Osteocyte (in vitro differentiated cells): ENCODE data around the gene SEL1L3. TPM values are rescaled to one million over a fixed set of nuclear protein-coding genes. Genes with fewer than 3 reads are reported as not detected.

Source experiments
- DNase-seq: peaks from one replicate; pipeline ENCODE4 v3.0.0; 2021; ENCODE audit warnings: mixed read lengths; ENCODE audit not compliant: unreplicated experiment; ENCODE audit errors: extremely low spot score
- H3K27ac Mint-ChIP-seq: one replicate; pipeline ENCODE4 v1.8.0; 2021; ENCODE audit warnings: mild to moderate bottlenecking, mixed read lengths; ENCODE audit not compliant: unreplicated experiment
- H3K27me3 Mint-ChIP-seq: one replicate; pipeline ENCODE4 v1.8.0; 2021; ENCODE audit warnings: mixed read lengths; ENCODE audit not compliant: unreplicated experiment
- H3K36me3 Mint-ChIP-seq: one replicate; pipeline ENCODE4 v1.8.0; 2021; ENCODE audit warnings: mixed read lengths; ENCODE audit not compliant: unreplicated experiment
- H3K4me1 Mint-ChIP-seq: one replicate; pipeline ENCODE4 v1.8.0; 2021; ENCODE audit warnings: mixed read lengths; ENCODE audit not compliant: unreplicated experiment
- H3K4me3 Mint-ChIP-seq: one replicate; pipeline ENCODE4 v1.8.0; 2021; ENCODE audit warnings: mild to moderate bottlenecking, moderate library complexity, mixed read lengths; ENCODE audit not compliant: unreplicated experiment
- H3K9me3 Mint-ChIP-seq: one replicate; pipeline ENCODE4 v1.8.0; 2021; ENCODE audit warnings: mixed read lengths; ENCODE audit not compliant: unreplicated experiment
- CTCF ChIP-seq: fragments of 200-600 bp; sonication (generic); IDR thresholded peaks from 2 replicates; pipeline ENCODE4 v1.5.0; 2021; ENCODE audit warnings: antibody characterized with exemption, mild to moderate bottlenecking, moderate library complexity
- total RNA-seq: library from RNA; stranded (reverse); gene quantifications from 2 replicates; pipeline ENCODE4 v1.2.1, GENCODE V29; 2021

Gene SEL1L3
- total RNA-seq, 1 donor from 2014 or later: 28.0 TPM

GRCh38 chr4:25860586-25861279 is 2.1 kb downstream of the SEL1L3 start:
- H3K4me1 Mint-ChIP-seq: peaks cover 23% of the 10 kb centered on the region
- peaks cover 4% of the 10 kb centered on the region for H3K36me3 Mint-ChIP-seq
- H3K27me3 Mint-ChIP-seq: no peaks in the 10 kb centered on the region
- H3K9me3 Mint-ChIP-seq: no peaks in the 10 kb centered on the region
- no peak for DNase-seq
- TF ChIP-seq CTCF: no peak
- peak overlapping the region; percentile 99 for H3K4me3 Mint-ChIP-seq
- peak overlapping the region; percentile 90 for H3K27ac Mint-ChIP-seq

GRCh38 chr4:25859429-25860148 is 3.2 kb downstream of the SEL1L3 start:
- no peak for TF ChIP-seq CTCF
- Mint-ChIP-seq H3K27me3 (no peaks in the 10 kb centered on the region), H3K9me3 (no peaks in the 10 kb centered on the region), H3K36me3 (peaks cover 4% of the 10 kb centered on the region), H3K4me1 (peaks cover 23% of the 10 kb centered on the region), H3K4me3 (no peak overlapping the region), H3K27ac (no peak overlapping the region)
- DNase-seq: no peak

GRCh38 chr4:25857851-25858400 is 4.9 kb downstream of the SEL1L3 start:
- Mint-ChIP-seq H3K27me3 (no peaks in the 10 kb centered on the region), H3K4me1 (peaks cover 23% of the 10 kb centered on the region), H3K9me3 (no peaks in the 10 kb centered on the region), H3K27ac (no peak overlapping the region), H3K4me3 (no peak overlapping the region), H3K36me3 (peaks cover 4% of the 10 kb centered on the region)
- DNase-seq: no peak
- no peak for TF ChIP-seq CTCF

GRCh38 chr4:25857403-25857802 is 5.4 kb downstream of the SEL1L3 start:
- no peaks in the 10 kb centered on the region for H3K9me3 Mint-ChIP-seq
- no peak for TF ChIP-seq CTCF
- no peaks in the 10 kb centered on the region for H3K27me3 Mint-ChIP-seq
- peaks cover 23% of the 10 kb centered on the region for H3K4me1 Mint-ChIP-seq
- no peak overlapping the region for H3K27ac Mint-ChIP-seq
- H3K36me3 Mint-ChIP-seq: peaks cover 4% of the 10 kb centered on the region
- no peak overlapping the region for H3K4me3 Mint-ChIP-seq
- DNase-seq: no peak

- Mint-ChIP-seq H3K27me3 (no peaks in the 10 kb centered on the region), H3K4me1 (peaks cover 20% of the 10 kb centered on the region), H3K4me3 (no peak overlapping the region), H3K36me3 (peaks cover 4% of the 10 kb centered on the region), H3K9me3 (no peaks in the 10 kb centered on the region), H3K27ac (no peak overlapping the region)
- DNase-seq: no peak
- no peak for TF ChIP-seq CTCF
Observed at GRCh38 chr4:25856756-25857155, 6.0 kb downstream of the SEL1L3 start.
